IMR-90 (cell line): ENCODE results near the gene PPP6C. TPM values are rescaled to one million over a fixed set of nuclear protein-coding genes. Genes with fewer than 3 reads are reported as not detected.

Experiments used
- ATAC-seq: fragments of 200-7000 bp; cut with Tn5 transposase; 2 replicates; pipeline ENCODE4 v1.9.1; 2020; ENCODE audit warnings: low read depth, mild to moderate bottlenecking, moderate library complexity
- BruUV-seq: library from RNA; stranded (reverse); fragments of 400-500 nt; replicated peaks from 2 replicates; lab custom pipeline; 2021; lab: Mats Ljungman, UMichigan
- CTCF ChIA-PET: fragments of 300-600 bp; formaldehyde crosslinking; extraction: SDS; loops from one replicate; lab custom pipeline; 2021; ENCODE audit warnings: antibody characterized with exemption; lab: Yijun Ruan, JAX
- POLR2A ChIA-PET: fragments of 300-600 bp; sonication (Branson Sonifier 250); formaldehyde crosslinking; loops from one replicate; lab custom pipeline; 2022; ENCODE audit warnings: antibody characterized with exemption; ENCODE audit not compliant: unreplicated experiment; lab: Charles Lee
- DNase-seq: peaks from one replicate; pipeline ENCODE4 v3.0.0; 2013
- H2AFZ ChIP-seq: replicated peaks from 2 replicates; pipeline ENCODE3; 2013; ENCODE audit warnings: low read length, mild to moderate bottlenecking; ENCODE audit not compliant: poor library complexity
- H2AK5ac ChIP-seq: 2 replicates; pipeline ENCODE4 v1.6.1; 2013; ENCODE audit warnings: low read depth, low read length, inconsistent platforms
- H2AK9ac ChIP-seq: replicated peaks from 2 replicates; pipeline ENCODE3; 2013; ENCODE audit warnings: mild to moderate bottlenecking, low read depth, low read length, moderate library complexity; ENCODE audit not compliant: poor library complexity
- H2BK120ac ChIP-seq: 2 replicates; pipeline ENCODE4 v1.6.1; 2013; ENCODE audit warnings: low read depth, low read length, inconsistent platforms
- H2BK15ac ChIP-seq: 3 replicates; pipeline ENCODE4 v1.6.1; 2013; ENCODE audit warnings: low read depth, low read length, inconsistent platforms
- H2BK20ac ChIP-seq: 2 replicates; pipeline ENCODE4 v1.6.1; 2013; ENCODE audit warnings: low read depth, mild to moderate bottlenecking, inconsistent platforms, low read length, moderate library complexity
- H2BK5ac ChIP-seq: 2 replicates; pipeline ENCODE4 v1.6.1; 2013; ENCODE audit warnings: mild to moderate bottlenecking, low read depth, low read length, inconsistent platforms; ENCODE audit not compliant: poor library complexity, severe bottlenecking
- H3K14ac ChIP-seq: replicated peaks from 2 replicates; pipeline ENCODE4 v1.6.1; 2013; ENCODE audit warnings: low read depth, low read length, inconsistent platforms
- H3K18ac ChIP-seq: 2 replicates; pipeline ENCODE4 v1.6.1; 2013; ENCODE audit warnings: low read depth, low read length, control low read depth
- H3K23ac ChIP-seq: 2 replicates; pipeline ENCODE4 v1.6.1; 2013; ENCODE audit warnings: low read depth, low read length, inconsistent platforms
- H3K27ac ChIP-seq: 2 replicates; pipeline ENCODE4 v1.5.1; 2013; ENCODE audit warnings: mild to moderate bottlenecking, control low read depth, low read length; ENCODE audit not compliant: insufficient read depth
- H3K27me3 ChIP-seq: 2 replicates; pipeline ENCODE4 v1.6.1; 2013; ENCODE audit warnings: low read length; ENCODE audit not compliant: control insufficient read depth, insufficient read depth
- H3K36me3 ChIP-seq: 2 replicates; pipeline ENCODE4 v1.6.1; 2013; ENCODE audit warnings: low read length, mixed read lengths; ENCODE audit not compliant: control insufficient read depth, insufficient read depth
- H3K4ac ChIP-seq: 2 replicates; pipeline ENCODE4 v1.6.1; 2013; ENCODE audit warnings: low read depth, low read length, inconsistent platforms
- H3K4me1 ChIP-seq: 2 replicates; pipeline ENCODE4 v1.6.1; 2013; ENCODE audit warnings: low read length, mixed read lengths; ENCODE audit not compliant: control insufficient read depth, insufficient read depth
- H3K4me2 ChIP-seq: 2 replicates; pipeline ENCODE4 v1.6.1; 2013; ENCODE audit warnings: low read depth, mild to moderate bottlenecking, control low read depth, low read length, moderate library complexity
- H3K4me3 ChIP-seq: 2 replicates; pipeline ENCODE4 v1.5.1; 2013; ENCODE audit warnings: low read depth, mild to moderate bottlenecking, control low read depth, low read length, moderate library complexity; ENCODE audit not compliant: insufficient read depth
- H3K56ac ChIP-seq: 2 replicates; pipeline ENCODE4 v1.6.1; 2013; ENCODE audit warnings: low read length, inconsistent platforms; ENCODE audit not compliant: insufficient read depth; ENCODE audit errors: extremely low read depth
- H3K79me1 ChIP-seq, 2 experiments: 2 replicates each; pipeline ENCODE4 v1.6.1; 2013; ENCODE audit warnings: low read length in 2 of 2, inconsistent platforms in 1 of 2, low read depth in 1 of 2
- H3K9ac ChIP-seq: 2 replicates; pipeline ENCODE4 v1.6.1; 2013; ENCODE audit warnings: low read depth, low read length, control low read depth
- H3K9me1 ChIP-seq: 2 replicates; pipeline ENCODE4 v1.6.1; 2013; ENCODE audit warnings: low read length, inconsistent platforms; ENCODE audit not compliant: insufficient read depth
- H3K9me3 ChIP-seq: 2 replicates; pipeline ENCODE4 v1.6.1; 2013; ENCODE audit warnings: low read length; ENCODE audit not compliant: control insufficient read depth, insufficient read depth
- H4K20me1 ChIP-seq: 2 replicates; pipeline ENCODE4 v1.6.1; 2013; ENCODE audit warnings: low read length, inconsistent platforms; ENCODE audit not compliant: insufficient read depth
- H4K5ac ChIP-seq: 2 replicates; pipeline ENCODE4 v1.6.1; 2013; ENCODE audit warnings: mild to moderate bottlenecking, low read depth, low read length, control low read depth
- H4K8ac ChIP-seq, 2 experiments: 2 replicates each; pipeline ENCODE4 v1.6.1; 2013; ENCODE audit warnings: low read depth in 2 of 2, low read length in 2 of 2, control low read depth in 1 of 2, inconsistent platforms in 1 of 2
- H4K91ac ChIP-seq: 2 replicates; pipeline ENCODE4 v1.6.1; 2013; ENCODE audit warnings: low read depth, low read length, inconsistent platforms; ENCODE audit not compliant: insufficient read depth
- CEBPB ChIP-seq: IDR thresholded peaks from 2 replicates; pipeline ENCODE4 v1.6.1; 2012; ENCODE audit warnings: low read depth, low read length, improper control_type of control experiment
- ELK1 ChIP-seq: fragments of 150-350 bp; IDR thresholded peaks from 2 replicates; pipeline ENCODE4 v1.6.1; 2016; ENCODE audit warnings: low read depth, mild to moderate bottlenecking, low read length, moderate library complexity, borderline replicate concordance
- MAZ ChIP-seq: IDR thresholded peaks from 2 replicates; pipeline ENCODE4 v1.6.1; 2012; ENCODE audit warnings: low read depth, mild to moderate bottlenecking, low read length, improper control_type of control experiment, moderate library complexity, borderline replicate concordance
- POLR2A ChIP-seq: IDR thresholded peaks from 2 replicates; pipeline ENCODE4 v1.6.1; 2012; ENCODE audit warnings: mild to moderate bottlenecking, low read depth, low read length
- RAD21 ChIP-seq: IDR thresholded peaks from 2 replicates; pipeline ENCODE4 v1.6.1; 2012; ENCODE audit warnings: low read length, improper control_type of control experiment
- RFX5 ChIP-seq: IDR thresholded peaks from 2 replicates; pipeline ENCODE4 v1.8.0; 2012; ENCODE audit warnings: low read depth, mild to moderate bottlenecking, low read length, moderate library complexity
- SMC3 ChIP-seq: fragments of 150-350 bp; IDR thresholded peaks from 2 replicates; pipeline ENCODE4 v1.6.1; 2016; ENCODE audit warnings: low read depth, mild to moderate bottlenecking, antibody characterized with exemption, low read length, moderate library complexity
- WGBS, 2 experiments: methylation state at CpG; one replicate each; pipeline versions ENCODE4 v1.1.5 to v1.1.7; 2013; ENCODE audit warnings: missing lambda C conversion rate in 2 of 2; ENCODE audit not compliant: insufficient read length in 1 of 2; ENCODE audit errors: extremely low coverage in 2 of 2; 5-methylcytosine and 5-hydroxymethylcytosine counted together
- dilution Hi-C: fragments of 300-500 bp; cut with HindIII; formaldehyde crosslinking; loops from one replicate; pipeline ENCODE4 v1.14.3; 2018; ENCODE audit warnings: low sequenced_read_pairs; ENCODE audit not compliant: unreplicated experiment
- in situ Hi-C: fragments of 300-500 bp; cut with MboI; formaldehyde crosslinking; loops from 3 replicates; pipeline ENCODE4 v1.14.3; 2019; ENCODE audit warnings: low sequenced_read_pairs, inconsistent platforms, mixed read lengths
- intact Hi-C: fragments of 100-400 bp; cut with micrococcal nuclease; formaldehyde crosslinking; loops from 2 replicates; pipeline ENCODE4 v1.10.0; 2022
- polyA plus RNA-seq, 3 experiments: library from polyadenylated mRNA; depleted of rRNA; stranded (reverse); fragments of >200 nt; gene quantifications; 2 replicates each; pipeline ENCODE4 v1.2.3, GENCODE V29; 2012; ENCODE audit warnings: low replicate concordance in 1 of 3
- total RNA-seq: library from RNA; depleted of rRNA; stranded (reverse); fragments of >200 nt; gene quantifications from 2 replicates; pipeline ENCODE4 v1.2.3, GENCODE V29; 2012

PPP6C gene
- total and polyA plus RNA-seq, 2 of the 4 experiments (the other 2 are of a cell fraction) = 14.5 to 15.4 TPM

- WGBS, 2 experiments = 71% methylated on average over 1 of the region's 4 CpGs; no CpG with 5 or more reads in 1 of the 2 experiments
- POLR2A ChIA-PET = no interaction called here
Observed at GRCh38 chr9:125100822-125101221, 88.8 kb downstream of the PPP6C start.

More at GRCh38 chr9:125100822-125101221, 88.8 kb downstream of the PPP6C start:
- Histone ChIP-seq H3K4ac (0 out of 2 replicates have a peak overlapping the region, but pooled peaks have one; percentile 13), H2BK20ac (no peak overlapping the region), H3K4me1 (peaks cover 10% of the 10 kb centered on the region), H2BK120ac (no peak overlapping the region), H3K9me1 (peaks cover 5% of the 10 kb centered on the region; the same call in 1 of the 2 replicates), H4K20me1 (peaks cover 16% of the 10 kb centered on the region; the same call in 1 of the 2 replicates), H3K36me3 (no peaks in the 10 kb centered on the region), H3K27me3 (no peaks in the 10 kb centered on the region), H3K4me3 (no peak overlapping the region), H4K8ac (no peak overlapping the region), H3K9ac (no peak overlapping the region), H2AFZ (no peak overlapping the region), H2AK5ac (no peak overlapping the region), H3K18ac (peak overlapping the region; percentile 69), H3K79me1 (peaks cover 20 to 39% of the 10 kb centered on the region in 2 experiments; a peak in 3 of 4 replicates), H2BK5ac (no peak overlapping the region), H3K9me3 (no peaks in the 10 kb centered on the region), H2AK9ac (no peak overlapping the region), H3K14ac (no peak overlapping the region), H3K23ac (no peak overlapping the region), H4K5ac (0 out of 2 replicates have a peak overlapping the region, but pooled peaks have one; percentile 17), H3K27ac (no peak overlapping the region), H3K4me2 (no peak overlapping the region), H4K91ac (no peak overlapping the region), H3K56ac (no peak overlapping the region), H2BK15ac (no peak overlapping the region)
- intact Hi-C loops (no loop called here), dilution Hi-C loops (no loop called here), in situ Hi-C loops (no loop called here)
- CTCF ChIA-PET = interaction anchor here (1.0 kb wide), 1 partner anchor 40 kb away, joined by 3 read pairs; no protein-coding TSS in a partner anchor
- no TSS peak for BruUV-seq
- no peak for ATAC-seq
- DNase-seq = no peak
- TF ChIP-seq CEBPB (no peak), RAD21 (no peak), RFX5 (no peak), ELK1 (no peak), MAZ (no peak), POLR2A (no peak), SMC3 (no peak)
